Globus pallidus (tissue), 1 donor: Measurements from ENCODE around the gene RAB15.
"Not testable (repeated sequence)": the region's sequence is repeated elsewhere in the genome, so short reads cannot be mapped to it uniquely, and the experiment has no call there.

ENCODE experiments used
- DNase-seq: peaks from one replicate; pipeline ENCODE4 v3.0.0-alpha.2; 2015; ENCODE audit warnings: low spot score

Gene RAB15

GRCh38 chr14:64937821-64938193 lies 34.3 kb downstream of the RAB15 start:
- DNase-seq = peak; percentile 21

- peak; percentile 24 for DNase-seq
These were observed 34.8 kb downstream of the RAB15 start for GRCh38 chr14:64937171-64937820.

- no peak for DNase-seq
These were observed 36.6 kb downstream of the RAB15 start for GRCh38 chr14:64935508-64935907.

GRCh38 chr14:64934338-64934929 lies 37.7 kb downstream of the RAB15 start:
- no peak for DNase-seq

- no peak for DNase-seq
These were observed 39.9 kb downstream of the RAB15 start for GRCh38 chr14:64932231-64932630.

GRCh38 chr14:64931123-64931522 lies 41.0 kb downstream of the RAB15 start:
- DNase-seq = no peak

- no peak for DNase-seq
These were observed 41.9 kb downstream of the RAB15 start for GRCh38 chr14:64930085-64930843.

- no peak for DNase-seq
These were observed 43.1 kb downstream of the RAB15 start for GRCh38 chr14:64929014-64929359.

- no peak for DNase-seq
These were observed 43.7 kb downstream of the RAB15 start for GRCh38 chr14:64928239-64929013.

- DNase-seq = no peak
These were observed 45.1 kb downstream of the RAB15 start for GRCh38 chr14:64927031-64927430.

- DNase-seq = no peak
These were observed 45.6 kb downstream of the RAB15 start for GRCh38 chr14:64926398-64926995.

- no peak for DNase-seq
These were observed 49.1 kb downstream of the RAB15 start for GRCh38 chr14:64923015-64923414.

GRCh38 chr14:64920465-64920864 lies 51.7 kb downstream of the RAB15 start:
- DNase-seq = no peak

- DNase-seq = no peak
These were observed 52.5 kb downstream of the RAB15 start for GRCh38 chr14:64919618-64920017.

- no peak for DNase-seq
These were observed 52.9 kb downstream of the RAB15 start for GRCh38 chr14:64919215-64919614.

- DNase-seq = no peak
These were observed 53.9 kb downstream of the RAB15 start for GRCh38 chr14:64918216-64918615.

GRCh38 chr14:64915797-64916196 lies 56.3 kb downstream of the RAB15 start:
- DNase-seq = no peak

- DNase-seq = no peak
These were observed 57.1 kb downstream of the RAB15 start for GRCh38 chr14:64915029-64915424.

GRCh38 chr14:64914237-64915028 lies 57.7 kb downstream of the RAB15 start, which contains the start of gene CHURC1:
Gene CHURC1, plus strand, starts transcription at chr14:64914455. Its CDS starts 41 bp downstream, at chr14:64914496.
- DNase-seq = peak; percentile 96

GRCh38 chr14:64913477-64913876 lies 58.7 kb downstream of the RAB15 start:
- DNase-seq = not testable (repeated sequence)

GRCh38 chr14:64912261-64912660 lies 59.9 kb downstream of the RAB15 start:
- no peak for DNase-seq
